Hepatocyte (in vitro differentiated cells): ENCODE measurements around the gene REEP6. TPM values are rescaled to one million over a fixed set of nuclear protein-coding genes. Genes with fewer than 3 reads are reported as not detected.

Source experiments
- DNase-seq: peaks from one replicate; pipeline ENCODE4 v3.0.0-alpha.2; 2016; ENCODE audit warnings: low spot score
- H2AFZ ChIP-seq: fragments of 200-600 bp; sonication (generic); 2 replicates; pipeline ENCODE4 v1.6.0; 2016; ENCODE audit warnings: antibody characterized with exemption, mild to moderate bottlenecking
- H3K27ac ChIP-seq: fragments of 200-600 bp; sonication (generic); 2 replicates; pipeline ENCODE4 v1.5.1; 2016; ENCODE audit warnings: mild to moderate bottlenecking
- H3K27me3 ChIP-seq: fragments of 200-600 bp; sonication (generic); 2 replicates; pipeline ENCODE4 v1.6.1; 2016
- H3K36me3 ChIP-seq: fragments of 200-600 bp; sonication (generic); replicated peaks from 2 replicates; pipeline ENCODE4 v1.5.1; 2016; ENCODE audit warnings: low read depth; ENCODE audit not compliant: insufficient read depth
- H3K4me1 ChIP-seq: fragments of 200-600 bp; sonication (generic); 2 replicates; pipeline ENCODE4 v1.5.1; 2016; ENCODE audit warnings: mild to moderate bottlenecking, moderate library complexity; ENCODE audit not compliant: insufficient read depth
- H3K4me2 ChIP-seq: fragments of 200-600 bp; sonication (generic); 2 replicates; pipeline ENCODE4 v1.6.0; 2016
- H3K4me3 ChIP-seq: fragments of 200-600 bp; sonication (generic); 2 replicates; pipeline ENCODE4 v1.5.1; 2016; ENCODE audit warnings: mild to moderate bottlenecking
- H3K79me2 ChIP-seq: fragments of 200-600 bp; sonication (generic); 2 replicates; pipeline ENCODE4 v1.6.0; 2017; ENCODE audit warnings: mild to moderate bottlenecking
- H3K9me2 ChIP-seq: fragments of 200-600 bp; sonication (generic); replicated peaks from 2 replicates; pipeline ENCODE4 v1.6.0; 2017; ENCODE audit warnings: mild to moderate bottlenecking; ENCODE audit not compliant: insufficient read depth
- H3K9me3 ChIP-seq: fragments of 200-600 bp; sonication (generic); 2 replicates; pipeline ENCODE4 v1.5.1; 2016; ENCODE audit warnings: low read depth, mild to moderate bottlenecking
- H4K20me1 ChIP-seq: fragments of 200-600 bp; sonication (generic); 2 replicates; pipeline ENCODE4 v1.6.0; 2016; ENCODE audit warnings: mild to moderate bottlenecking; ENCODE audit not compliant: insufficient read depth, poor library complexity, severe bottlenecking
- EZH2 ChIP-seq: fragments of 200-600 bp; sonication (generic); IDR thresholded peaks from 2 replicates; pipeline ENCODE4 v1.6.1; 2016; ENCODE audit warnings: antibody characterized with exemption, mild to moderate bottlenecking, borderline replicate concordance
- EZH2phosphoT487 ChIP-seq: fragments of 200-600 bp; sonication (generic); IDR thresholded peaks from one replicate; pipeline ENCODE4 v1.6.1; 2018; ENCODE audit warnings: antibody characterized with exemption, mild to moderate bottlenecking, low read depth, moderate library complexity; ENCODE audit not compliant: unreplicated experiment, severe bottlenecking
- WGBS: methylation state at CpG from one replicate; pipeline ENCODE4 v1.1.6; 2016; ENCODE audit warnings: low lambda C conversion rate; ENCODE audit errors: missing lambda C conversion rate; 5-methylcytosine and 5-hydroxymethylcytosine counted together
- polyA plus RNA-seq: library from polyadenylated mRNA; unstranded; fragments of >200 nt; fragmentation: Nextera tagmentation; extraction: Ambion mirVana; gene quantifications from 2 replicates; pipeline ENCODE4 v1.2.1, GENCODE V29; 2016
- total RNA-seq: library from RNA; depleted of rRNA; stranded (reverse); fragments of >200 nt; gene quantifications from 2 replicates; pipeline ENCODE4 v1.2.3, GENCODE V29; 2014
- TF ChIP-seq, protein P1 (sequence below): fragments of 200-600 bp; sonication (generic); IDR thresholded peaks from 2 replicates; pipeline ENCODE4 v1.5.1; 2016; ENCODE audit warnings: antibody characterized with exemption, mild to moderate bottlenecking; ENCODE audit not compliant: poor library complexity

The REEP6 gene
- total and polyA plus RNA-seq, 2 experiments from 2014 or later, result 88.9 to 218 TPM

DNA sequence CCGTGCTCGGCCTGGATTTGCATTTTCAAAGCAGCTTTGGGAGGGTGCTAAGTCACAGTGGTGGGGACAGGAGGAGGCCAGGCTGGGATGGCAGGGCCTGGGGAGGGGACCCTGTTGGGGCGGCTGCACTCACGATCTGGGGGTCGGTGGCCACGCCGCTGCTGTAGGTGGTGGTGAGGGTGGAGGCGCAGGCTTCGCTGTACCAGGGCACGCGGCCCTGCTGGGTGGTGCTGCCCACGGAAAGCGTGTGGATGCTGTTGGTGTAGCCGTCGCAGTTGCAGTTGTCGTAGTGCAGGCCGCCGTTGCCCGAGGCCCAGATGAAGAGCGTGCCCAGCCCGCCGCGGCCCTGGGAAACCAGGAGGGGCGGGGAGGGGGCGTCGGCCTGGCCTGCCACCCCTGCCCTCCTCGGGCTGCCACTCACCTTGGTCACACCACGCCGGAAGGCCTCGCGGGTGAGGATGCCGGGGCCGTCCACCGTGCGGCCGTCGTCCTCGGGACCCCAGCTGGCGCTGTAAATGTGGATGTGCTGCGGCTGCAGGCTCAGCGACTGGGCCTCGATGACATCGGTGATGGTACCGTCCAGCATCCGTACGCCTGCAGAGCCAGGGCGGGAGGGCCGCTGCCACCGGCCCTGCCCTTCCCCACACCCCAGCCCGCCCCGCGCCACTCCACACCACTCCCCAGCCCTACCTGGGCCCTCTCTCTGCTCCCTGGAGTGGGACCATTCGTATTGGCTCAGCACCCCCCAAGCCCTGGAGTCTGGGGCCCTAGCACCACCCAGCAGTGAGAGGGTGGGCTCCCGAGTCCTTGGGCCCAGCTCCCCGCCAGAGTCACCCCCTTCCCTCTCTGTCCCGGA lies 4.0 kb upstream of the REEP6 start:
- Histone ChIP-seq H3K4me1 (peaks cover 11% of the 10 kb centered on the region), H3K27me3 (no peaks in the 10 kb centered on the region), H2AFZ (no peak overlapping the region), H3K36me3 (no peaks in the 10 kb centered on the region), H3K27ac (no peak overlapping the region), H3K4me3 (no peak overlapping the region), H4K20me1 (no peaks in the 10 kb centered on the region), H3K9me3 (no peaks in the 10 kb centered on the region), H3K9me2 (no peaks in the 10 kb centered on the region), H3K79me2 (peaks cover 8% of the 10 kb centered on the region), H3K4me2 (no peak overlapping the region)
- WGBS, result 94% methylated on average over 37 of the region's 56 CpGs
- TF ChIP-seq, protein P1, sequence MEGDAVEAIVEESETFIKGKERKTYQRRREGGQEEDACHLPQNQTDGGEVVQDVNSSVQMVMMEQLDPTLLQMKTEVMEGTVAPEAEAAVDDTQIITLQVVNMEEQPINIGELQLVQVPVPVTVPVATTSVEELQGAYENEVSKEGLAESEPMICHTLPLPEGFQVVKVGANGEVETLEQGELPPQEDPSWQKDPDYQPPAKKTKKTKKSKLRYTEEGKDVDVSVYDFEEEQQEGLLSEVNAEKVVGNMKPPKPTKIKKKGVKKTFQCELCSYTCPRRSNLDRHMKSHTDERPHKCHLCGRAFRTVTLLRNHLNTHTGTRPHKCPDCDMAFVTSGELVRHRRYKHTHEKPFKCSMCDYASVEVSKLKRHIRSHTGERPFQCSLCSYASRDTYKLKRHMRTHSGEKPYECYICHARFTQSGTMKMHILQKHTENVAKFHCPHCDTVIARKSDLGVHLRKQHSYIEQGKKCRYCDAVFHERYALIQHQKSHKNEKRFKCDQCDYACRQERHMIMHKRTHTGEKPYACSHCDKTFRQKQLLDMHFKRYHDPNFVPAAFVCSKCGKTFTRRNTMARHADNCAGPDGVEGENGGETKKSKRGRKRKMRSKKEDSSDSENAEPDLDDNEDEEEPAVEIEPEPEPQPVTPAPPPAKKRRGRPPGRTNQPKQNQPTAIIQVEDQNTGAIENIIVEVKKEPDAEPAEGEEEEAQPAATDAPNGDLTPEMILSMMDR, result no peak
- no peak for TF ChIP-seq EZH2phosphoT487
- TF ChIP-seq EZH2, result no peak
- DNase-seq, result no peak

- Histone ChIP-seq H3K4me3 (no peak overlapping the region), H3K36me3 (no peaks in the 10 kb centered on the region), H4K20me1 (no peaks in the 10 kb centered on the region), H3K27ac (no peak overlapping the region), H2AFZ (no peak overlapping the region), H3K9me3 (no peaks in the 10 kb centered on the region), H3K27me3 (no peaks in the 10 kb centered on the region), H3K4me2 (no peak overlapping the region), H3K79me2 (peaks cover 10% of the 10 kb centered on the region), H3K4me1 (peaks cover 13% of the 10 kb centered on the region), H3K9me2 (no peaks in the 10 kb centered on the region)
- no peak for DNase-seq
- TF ChIP-seq EZH2 (no peak), EZH2phosphoT487 (no peak)
- TF ChIP-seq, protein P1, result no peak
- 96% methylated on average over 28 of the region's 40 CpGs for WGBS
These were observed 3.3 kb upstream of the REEP6 start for GRCh38 chr19:1487576-1488281.

- DNase-seq, result no peak
- Histone ChIP-seq H3K4me1 (peaks cover 15% of the 10 kb centered on the region), H3K4me3 (no peak overlapping the region), H3K79me2 (peaks cover 10% of the 10 kb centered on the region), H3K9me3 (no peaks in the 10 kb centered on the region), H3K27me3 (no peaks in the 10 kb centered on the region), H3K9me2 (no peaks in the 10 kb centered on the region), H2AFZ (no peak overlapping the region), H3K27ac (no peak overlapping the region), H4K20me1 (no peaks in the 10 kb centered on the region), H3K4me2 (no peak overlapping the region), H3K36me3 (no peaks in the 10 kb centered on the region)
- TF ChIP-seq, protein P1, result no peak
- no peak for TF ChIP-seq EZH2phosphoT487
- no peak for TF ChIP-seq EZH2
- WGBS, result 94% methylated on average over 11 of the region's 11 CpGs
These were observed 2.7 kb upstream of the REEP6 start for GRCh38 chr19:1488282-1488601.
